Neural progenitor cell (in vitro differentiated cells): ENCODE results near the gene GMPR. TPM values are rescaled to one million over a fixed set of nuclear protein-coding genes. Genes with fewer than 3 reads are reported as not detected.

ENCODE experiments used
- DNase-seq: peaks from one replicate; pipeline ENCODE4 v3.0.0-alpha.2; 2016; ENCODE audit warnings: low spot score
- H2AFZ ChIP-seq: fragments of 200-600 bp; sonication (generic); replicated peaks from 2 replicates; pipeline ENCODE4 v1.6.1; 2016; ENCODE audit warnings: antibody characterized with exemption
- H3F3A ChIP-seq: fragments of 200-600 bp; sonication (generic); 2 replicates; pipeline ENCODE4 v1.6.1; 2016; ENCODE audit warnings: antibody characterized with exemption, low read depth
- H3K27ac ChIP-seq: fragments of 200-600 bp; sonication (generic); 2 replicates; pipeline ENCODE4 v1.5.1; 2016; ENCODE audit warnings: mild to moderate bottlenecking
- H3K27me3 ChIP-seq: fragments of 200-600 bp; sonication (generic); 2 replicates; pipeline ENCODE4 v1.6.1; 2016; ENCODE audit warnings: mild to moderate bottlenecking, moderate library complexity
- H3K36me3 ChIP-seq: fragments of 200-600 bp; sonication (generic); 2 replicates; pipeline ENCODE4 v1.5.1; 2016
- H3K4me1 ChIP-seq: fragments of 200-600 bp; sonication (generic); 2 replicates; pipeline ENCODE4 v1.6.1; 2016; ENCODE audit warnings: mixed run types
- H3K4me2 ChIP-seq: fragments of 200-600 bp; sonication (generic); 2 replicates; pipeline ENCODE4 v1.6.1; 2016
- H3K4me3 ChIP-seq: fragments of 200-600 bp; sonication (generic); 2 replicates; pipeline ENCODE4 v1.5.1; 2016
- H3K79me2 ChIP-seq: fragments of 200-600 bp; sonication (generic); 2 replicates; pipeline ENCODE4 v1.6.1; 2016; ENCODE audit warnings: low read depth
- H3K9ac ChIP-seq: fragments of 200-600 bp; sonication (generic); 2 replicates; pipeline ENCODE4 v1.6.1; 2016
- H3K9me3 ChIP-seq: fragments of 200-600 bp; sonication (generic); 2 replicates; pipeline ENCODE4 v1.5.1; 2016; ENCODE audit warnings: low read depth
- H4K20me1 ChIP-seq: fragments of 200-600 bp; sonication (generic); 2 replicates; pipeline ENCODE4 v1.6.1; 2016; ENCODE audit warnings: low read depth
- H3K27ac Mint-ChIP-seq: 3 replicates; pipeline ENCODE4 v1.8.0; 2021; ENCODE audit warnings: mixed read lengths
- H3K27me3 Mint-ChIP-seq: 2 replicates; pipeline ENCODE4 v1.8.0; 2022; ENCODE audit warnings: low read depth, mild to moderate bottlenecking, inconsistent platforms, moderate library complexity, mixed read lengths; ENCODE audit not compliant: insufficient read depth
- H3K36me3 Mint-ChIP-seq: 3 replicates; pipeline ENCODE4 v1.8.0; 2021; ENCODE audit warnings: mixed read lengths
- H3K4me1 Mint-ChIP-seq: 3 replicates; pipeline ENCODE4 v1.8.0; 2021; ENCODE audit warnings: mixed read lengths
- H3K4me3 Mint-ChIP-seq: 3 replicates; pipeline ENCODE4 v1.8.0; 2021; ENCODE audit warnings: mild to moderate bottlenecking, moderate library complexity, mixed read lengths
- H3K9me3 Mint-ChIP-seq: 3 replicates; pipeline ENCODE4 v1.8.0; 2020; ENCODE audit warnings: mixed read lengths
- EZH2 ChIP-seq: fragments of 200-600 bp; sonication (generic); IDR thresholded peaks from 2 replicates; pipeline ENCODE4 v1.6.1; 2017; ENCODE audit warnings: antibody characterized with exemption, mild to moderate bottlenecking, moderate library complexity
- EZH2phosphoT487 ChIP-seq: fragments of 200-600 bp; sonication (generic); IDR thresholded peaks from 2 replicates; pipeline ENCODE4 v1.6.1; 2017; ENCODE audit warnings: antibody characterized with exemption
- total RNA-seq: library from RNA; depleted of rRNA; stranded (reverse); fragments of >200 nt; gene quantifications from 2 replicates; pipeline ENCODE4 v1.2.3, GENCODE V29; 2015; ENCODE audit warnings: low replicate concordance
- TF ChIP-seq, protein P1 (sequence below): fragments of 200-600 bp; sonication (generic); IDR thresholded peaks from 2 replicates; pipeline ENCODE4 v1.5.1; 2017; ENCODE audit warnings: antibody characterized with exemption, mild to moderate bottlenecking

The GMPR gene
- total RNA-seq, 1 donor from 2014 or later = not detected

GRCh38 chr6:16227048-16227562, 11.3 kb upstream of the GMPR start:
- Histone ChIP-seq H3K4me2 (no peak overlapping the region), H3K9ac (no peak overlapping the region), H3K4me1 (peaks cover 27% of the 10 kb centered on the region), H4K20me1 (no peaks in the 10 kb centered on the region), H3K9me3 (no peaks in the 10 kb centered on the region), H3K79me2 (no peaks in the 10 kb centered on the region), H3K4me3 (no peak overlapping the region), H3F3A (no peaks in the 10 kb centered on the region), H3K36me3 (no peaks in the 10 kb centered on the region), H3K27me3 (peaks cover 13% of the 10 kb centered on the region), H2AFZ (no peak overlapping the region), H3K27ac (no peak overlapping the region)
- H3K4me3 Mint-ChIP-seq = no peak overlapping the region
- H3K4me1 Mint-ChIP-seq = peaks cover 30% of the 10 kb centered on the region
- no peaks in the 10 kb centered on the region for H3K9me3 Mint-ChIP-seq
- TF ChIP-seq, protein P1, sequence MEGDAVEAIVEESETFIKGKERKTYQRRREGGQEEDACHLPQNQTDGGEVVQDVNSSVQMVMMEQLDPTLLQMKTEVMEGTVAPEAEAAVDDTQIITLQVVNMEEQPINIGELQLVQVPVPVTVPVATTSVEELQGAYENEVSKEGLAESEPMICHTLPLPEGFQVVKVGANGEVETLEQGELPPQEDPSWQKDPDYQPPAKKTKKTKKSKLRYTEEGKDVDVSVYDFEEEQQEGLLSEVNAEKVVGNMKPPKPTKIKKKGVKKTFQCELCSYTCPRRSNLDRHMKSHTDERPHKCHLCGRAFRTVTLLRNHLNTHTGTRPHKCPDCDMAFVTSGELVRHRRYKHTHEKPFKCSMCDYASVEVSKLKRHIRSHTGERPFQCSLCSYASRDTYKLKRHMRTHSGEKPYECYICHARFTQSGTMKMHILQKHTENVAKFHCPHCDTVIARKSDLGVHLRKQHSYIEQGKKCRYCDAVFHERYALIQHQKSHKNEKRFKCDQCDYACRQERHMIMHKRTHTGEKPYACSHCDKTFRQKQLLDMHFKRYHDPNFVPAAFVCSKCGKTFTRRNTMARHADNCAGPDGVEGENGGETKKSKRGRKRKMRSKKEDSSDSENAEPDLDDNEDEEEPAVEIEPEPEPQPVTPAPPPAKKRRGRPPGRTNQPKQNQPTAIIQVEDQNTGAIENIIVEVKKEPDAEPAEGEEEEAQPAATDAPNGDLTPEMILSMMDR = no peak
- TF ChIP-seq EZH2phosphoT487 (no peak), EZH2 (no peak)
- H3K27ac Mint-ChIP-seq = no peak overlapping the region
- H3K27me3 Mint-ChIP-seq = peaks cover 18% of the 10 kb centered on the region
- DNase-seq = no peak
- H3K36me3 Mint-ChIP-seq = no peaks in the 10 kb centered on the region

- Histone ChIP-seq H2AFZ (no peak overlapping the region), H3K27me3 (peaks cover 13% of the 10 kb centered on the region), H3K4me1 (peaks cover 27% of the 10 kb centered on the region), H4K20me1 (no peaks in the 10 kb centered on the region), H3K27ac (no peak overlapping the region), H3K36me3 (no peaks in the 10 kb centered on the region), H3K9me3 (no peaks in the 10 kb centered on the region), H3K79me2 (no peaks in the 10 kb centered on the region), H3F3A (no peaks in the 10 kb centered on the region), H3K4me2 (no peak overlapping the region), H3K4me3 (no peak overlapping the region), H3K9ac (no peak overlapping the region)
- DNase-seq = no peak
- Mint-ChIP-seq H3K9me3 (no peaks in the 10 kb centered on the region), H3K4me3 (no peak overlapping the region), H3K36me3 (no peaks in the 10 kb centered on the region), H3K27me3 (peaks cover 18% of the 10 kb centered on the region), H3K4me1 (peaks cover 30% of the 10 kb centered on the region), H3K27ac (no peak overlapping the region)
- TF ChIP-seq EZH2phosphoT487 (no peak), EZH2 (no peak)
- TF ChIP-seq, protein P1 = no peak
Observed at GRCh38 chr6:16227605-16228004, 10.8 kb upstream of the GMPR start.

DNA sequence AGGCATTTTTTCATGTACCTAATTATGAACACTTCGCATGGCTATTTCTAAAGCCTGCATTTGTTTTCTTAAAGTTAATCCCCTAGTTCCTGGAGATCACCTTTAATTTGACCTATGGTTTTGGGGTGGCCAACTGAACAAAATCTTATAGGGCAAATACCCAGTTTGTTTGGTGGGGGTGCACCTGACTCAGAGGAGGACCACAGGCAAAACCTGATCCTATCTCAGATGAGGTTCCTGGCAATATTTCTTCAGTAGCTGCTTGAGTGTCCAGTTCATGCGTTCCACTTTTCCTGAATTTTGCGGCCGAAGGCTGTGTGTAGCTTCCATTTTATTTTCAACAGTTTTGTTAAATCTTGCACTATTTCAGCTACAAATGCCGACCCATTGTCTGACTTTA, 10.3 kb upstream of the GMPR start:
- no peaks in the 10 kb centered on the region for H3K9me3 ChIP-seq
- H3K27ac Mint-ChIP-seq = no peak overlapping the region
- H3F3A ChIP-seq = no peaks in the 10 kb centered on the region
- no peak overlapping the region for H3K9ac ChIP-seq
- peaks cover 18% of the 10 kb centered on the region for H3K27me3 Mint-ChIP-seq
- H3K36me3 Mint-ChIP-seq = no peaks in the 10 kb centered on the region
- no peak overlapping the region for H3K4me3 Mint-ChIP-seq
- H3K36me3 ChIP-seq = no peaks in the 10 kb centered on the region
- no peak overlapping the region for H3K4me3 ChIP-seq
- H3K27ac ChIP-seq = no peak overlapping the region
- no peak overlapping the region for H3K4me2 ChIP-seq
- H3K27me3 ChIP-seq = peaks cover 13% of the 10 kb centered on the region
- H4K20me1 ChIP-seq = no peaks in the 10 kb centered on the region
- peaks cover 27% of the 10 kb centered on the region for H3K4me1 ChIP-seq
- TF ChIP-seq EZH2phosphoT487 (no peak), EZH2 (no peak)
- TF ChIP-seq, protein P1 = no peak
- DNase-seq = no peak
- no peaks in the 10 kb centered on the region for H3K9me3 Mint-ChIP-seq
- peaks cover 28% of the 10 kb centered on the region for H3K4me1 Mint-ChIP-seq
- no peaks in the 10 kb centered on the region for H3K79me2 ChIP-seq
- no peak overlapping the region for H2AFZ ChIP-seq
